HL-60/S4 (cell line): ENCODE data around the gene BEX4.
"Not testable (repeated sequence)": the region's sequence is repeated elsewhere in the genome, so short reads cannot be mapped to it uniquely, and the experiment has no call there.

ENCODE experiments used
- in situ Hi-C: fragments of 300-500 bp; cut with MboI; formaldehyde crosslinking; loops from 2 replicates; pipeline ENCODE4 v1.14.3; 2022; ENCODE audit warnings: low sequenced_read_pairs

Gene BEX4, protein sequence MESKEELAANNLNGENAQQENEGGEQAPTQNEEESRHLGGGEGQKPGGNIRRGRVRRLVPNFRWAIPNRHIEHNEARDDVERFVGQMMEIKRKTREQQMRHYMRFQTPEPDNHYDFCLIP

DNA sequence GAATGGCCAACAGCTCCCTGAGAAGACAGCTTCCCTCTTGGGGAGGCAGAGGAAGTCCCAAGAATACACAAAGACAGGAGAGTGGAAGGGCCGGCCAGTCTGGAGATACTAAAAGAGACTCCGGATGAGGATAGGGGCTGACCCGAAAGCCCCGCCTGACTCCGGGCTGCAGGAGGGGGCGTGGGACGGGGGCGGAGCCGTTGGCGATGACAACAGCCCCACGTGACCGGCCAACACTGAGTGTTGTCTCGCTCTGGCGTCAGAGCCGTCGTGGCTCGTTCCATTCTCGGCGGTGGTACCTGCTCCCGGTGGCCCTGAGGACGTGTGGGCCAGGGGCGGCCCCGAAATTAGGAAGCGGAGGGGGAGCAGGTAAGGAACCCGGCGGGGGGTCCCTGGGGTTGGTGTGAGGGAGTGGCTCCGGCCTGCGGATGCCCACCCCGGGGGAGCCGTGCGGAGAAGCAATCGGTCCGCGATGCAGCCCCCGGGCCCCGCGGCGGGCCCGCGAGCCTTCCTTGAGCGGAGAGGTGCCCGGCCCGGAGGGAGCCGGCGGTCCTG, at the start of gene BEX4:
BEX4 (plus strand) TSS at position 239 of the 555 bp plus-strand sequence. CDS start 1,046 bp downstream, outside the sequence.
- in situ Hi-C loops, result loop anchor here (25.0 kb wide), 1 partner anchor 247 kb away; no protein-coding TSS in a partner anchor

DNA sequence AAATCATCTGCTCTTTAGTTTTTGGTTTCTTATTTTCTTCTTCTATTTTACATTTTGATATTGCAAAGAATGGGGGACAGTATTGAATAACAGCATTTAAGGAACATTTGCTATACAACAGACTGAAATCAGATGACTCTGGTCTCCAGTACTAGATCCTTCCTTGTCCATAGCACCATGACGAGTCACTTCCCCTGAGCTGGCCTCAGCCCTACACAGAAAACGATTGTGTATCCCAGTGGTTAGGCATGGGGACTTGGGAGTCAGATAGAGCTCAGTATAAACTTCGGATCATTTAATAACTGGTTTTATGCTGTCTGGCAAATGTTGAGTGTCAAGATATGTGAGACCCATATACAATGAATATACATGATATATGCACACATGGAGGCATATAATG, 44.7 kb upstream of the BEX4 start:
- in situ Hi-C loops, result loop anchor here (10.0 kb wide), 1 partner anchor 225 kb away; no protein-coding TSS in a partner anchor

DNA sequence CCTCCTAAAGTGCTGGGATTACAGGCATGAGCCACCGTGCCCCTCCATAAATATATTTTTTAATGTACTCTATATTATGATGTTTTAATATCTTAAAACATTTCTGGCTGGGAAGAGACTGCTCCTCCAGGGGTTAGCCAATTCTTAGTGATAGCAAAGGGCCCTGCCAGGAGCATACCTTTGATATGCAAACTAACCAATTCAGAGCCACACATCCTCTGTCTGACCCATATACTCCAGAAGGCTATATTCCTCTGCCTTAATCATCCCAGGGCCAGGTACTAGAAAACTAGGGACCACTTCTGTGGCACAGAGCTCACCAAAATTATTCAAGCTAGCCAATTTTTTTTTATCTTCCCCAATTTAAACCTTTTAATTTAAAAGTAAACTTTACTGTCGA, 43.6 kb upstream of the BEX4 start:
- in situ Hi-C loops, result loop anchor here (10.0 kb wide), 1 partner anchor 227 kb away; no protein-coding TSS in a partner anchor

DNA sequence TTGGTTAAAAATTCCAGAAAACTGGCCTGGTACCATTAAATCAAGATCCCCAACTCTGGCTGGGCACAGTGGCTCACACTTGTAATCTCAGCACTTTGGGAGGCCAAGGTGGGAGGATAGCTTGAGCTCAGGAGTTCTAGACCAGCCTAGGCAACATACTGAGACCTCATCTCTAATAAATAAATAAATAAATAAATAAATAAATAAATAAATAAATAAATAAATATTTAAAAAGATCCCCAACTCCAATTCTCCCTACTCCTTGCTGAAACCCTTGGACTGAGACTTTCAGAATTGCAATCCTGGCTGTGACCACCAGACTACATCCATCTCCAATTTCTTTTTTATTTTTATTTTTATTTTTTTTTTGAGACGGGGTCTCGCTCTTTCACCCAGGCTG, 39.7 kb upstream of the BEX4 start:
- in situ Hi-C loops, result loop anchor here (10.0 to 25.0 kb wide), 2 partner anchors 230 to 1013 kb away; partner anchors contain the start of gene BEX5

DNA sequence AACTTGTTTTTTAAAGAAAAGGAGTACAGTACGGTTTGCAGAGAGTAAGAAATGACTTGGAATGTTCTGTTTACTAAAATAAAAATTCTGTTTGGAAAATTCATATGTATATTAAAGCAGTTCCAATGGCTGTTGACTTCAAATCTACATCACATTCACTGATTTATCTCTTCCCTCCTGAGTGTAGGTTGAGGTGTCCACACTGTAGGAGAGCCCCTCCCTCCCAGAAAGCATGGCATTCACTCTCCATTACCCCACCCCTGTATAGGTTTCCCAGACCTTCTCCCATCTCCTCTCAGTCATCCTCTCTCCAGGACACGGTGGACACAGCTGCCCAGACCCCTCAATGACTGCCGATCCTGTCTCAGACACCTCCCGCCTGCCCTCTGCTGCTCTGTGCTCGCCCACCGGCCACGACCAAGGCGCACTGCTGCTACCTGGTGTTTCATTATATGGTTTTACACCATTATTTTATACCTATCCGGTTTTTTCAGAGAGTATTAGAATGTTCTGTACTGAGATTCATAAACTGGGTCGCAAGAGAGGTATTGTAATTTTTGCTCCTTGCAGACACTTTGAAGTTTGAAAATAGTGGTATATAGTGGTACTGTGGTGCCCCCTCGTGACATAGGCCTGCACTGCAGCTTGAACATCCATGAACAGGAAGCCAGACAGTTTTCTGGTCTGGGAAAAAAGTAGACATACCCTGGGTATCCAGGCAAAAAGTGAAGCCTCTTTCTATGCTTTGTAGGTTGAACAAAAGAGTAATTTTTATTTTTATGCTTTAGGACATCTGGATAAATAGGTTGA, 38.8 kb upstream of the BEX4 start:
- in situ Hi-C loops, result loop anchor here (10.0 to 25.0 kb wide), 2 partner anchors 231 to 1014 kb away; partner anchors contain the start of gene BEX5

DNA sequence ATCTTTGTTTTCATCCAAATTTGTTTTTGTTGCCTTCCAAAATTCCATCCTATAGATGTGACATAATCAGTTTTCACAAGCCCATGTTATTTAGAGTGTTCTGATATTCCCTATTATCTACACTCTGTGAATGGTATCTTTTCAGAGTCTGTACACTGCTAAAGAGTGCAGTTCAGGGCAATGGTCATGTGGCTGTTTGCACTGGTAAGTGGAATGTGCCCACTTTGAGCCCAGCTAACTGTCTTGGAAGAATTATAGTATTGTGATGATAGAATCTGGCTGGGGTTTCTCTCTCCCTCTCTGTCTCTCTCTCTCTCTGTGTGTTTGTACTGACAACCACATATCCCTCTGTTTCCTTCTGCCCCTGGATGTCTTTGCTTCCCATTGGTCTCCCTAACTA, 37.4 kb upstream of the BEX4 start:
- in situ Hi-C loops, result loop anchor here (10.0 to 25.0 kb wide), 2 partner anchors 233 to 1015 kb away; partner anchors contain the start of gene BEX5

DNA sequence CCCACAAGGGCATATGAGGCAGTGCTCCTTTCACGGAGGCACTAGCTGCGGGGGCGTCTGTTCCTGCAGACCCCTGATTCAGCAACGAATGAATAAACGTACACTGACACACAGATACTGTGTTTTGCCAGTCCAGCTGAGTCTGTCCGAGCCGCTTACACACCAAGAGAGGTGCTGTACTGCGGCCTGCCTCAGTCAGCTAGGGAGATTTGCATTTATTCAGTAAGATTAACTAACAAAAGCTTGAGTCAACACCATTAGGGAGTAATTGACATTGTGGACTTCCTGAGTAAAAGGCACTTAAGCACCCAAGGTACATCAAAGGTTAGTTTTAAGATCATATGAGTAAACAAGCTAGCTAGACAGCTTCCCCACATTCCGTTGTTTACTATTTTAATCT, 31.0 kb upstream of the BEX4 start:
- in situ Hi-C loops, result loop anchor here (25.0 kb wide), 1 partner anchor 1022 kb away; the partner anchor contains the start of gene BEX5

DNA sequence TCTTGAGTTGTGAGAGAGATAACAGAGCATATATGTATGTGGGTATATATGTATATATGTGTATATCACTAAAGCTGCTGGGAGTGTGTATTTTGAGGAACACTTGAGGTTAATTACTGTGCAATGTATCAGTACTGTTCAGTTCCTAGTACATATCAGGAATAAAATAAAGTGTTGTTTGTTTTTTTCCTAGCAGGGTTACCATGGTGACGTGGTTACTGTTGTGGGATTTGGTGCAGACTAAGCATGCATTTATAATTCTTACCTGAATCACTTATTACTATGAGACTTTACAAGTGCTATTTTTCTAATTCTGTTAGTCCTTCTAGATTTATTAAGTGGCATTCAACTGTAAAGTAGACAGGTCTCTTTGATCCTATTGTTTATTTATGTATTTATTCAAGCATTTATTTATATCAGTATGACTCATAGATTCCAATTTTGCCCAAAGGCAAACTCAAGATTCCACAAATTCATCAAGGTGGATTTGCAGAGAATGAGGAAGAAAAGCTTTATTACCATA, 26.9 kb upstream of the BEX4 start:
- in situ Hi-C loops, result loop anchor here (25.0 kb wide), 1 partner anchor 1026 kb away; the partner anchor contains the start of gene BEX5

DNA sequence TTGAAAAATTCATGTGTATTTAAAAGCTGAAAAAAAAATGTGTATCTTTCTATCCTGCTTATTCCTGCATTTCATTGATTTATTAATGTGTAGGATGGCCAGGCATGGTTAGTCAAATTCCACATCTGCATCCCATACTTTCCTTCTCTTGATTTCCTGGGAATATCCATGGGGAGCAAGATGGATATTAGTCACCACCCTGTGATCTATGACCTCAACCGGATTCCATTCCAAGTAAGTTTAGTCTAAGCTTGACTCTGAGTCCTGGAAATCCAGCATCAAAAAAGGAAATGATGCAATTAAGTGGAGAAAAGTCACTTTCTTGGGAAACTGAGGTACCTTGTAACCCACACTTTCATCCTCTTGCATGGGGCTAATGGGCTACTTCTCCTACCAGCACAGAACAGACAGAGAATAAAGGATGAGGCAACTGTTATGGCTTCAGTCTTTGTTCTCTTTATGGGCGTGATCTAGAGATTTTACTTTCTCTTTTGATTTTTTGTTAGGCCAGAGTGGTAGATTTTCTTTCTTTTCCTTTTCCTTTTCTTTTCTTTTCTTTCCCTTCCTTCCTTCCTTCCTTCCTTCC, 17.1 kb upstream of the BEX4 start:
- in situ Hi-C loops, result loop anchor here (25.0 kb wide), 1 partner anchor 1036 kb away; the partner anchor contains the start of gene BEX5

DNA sequence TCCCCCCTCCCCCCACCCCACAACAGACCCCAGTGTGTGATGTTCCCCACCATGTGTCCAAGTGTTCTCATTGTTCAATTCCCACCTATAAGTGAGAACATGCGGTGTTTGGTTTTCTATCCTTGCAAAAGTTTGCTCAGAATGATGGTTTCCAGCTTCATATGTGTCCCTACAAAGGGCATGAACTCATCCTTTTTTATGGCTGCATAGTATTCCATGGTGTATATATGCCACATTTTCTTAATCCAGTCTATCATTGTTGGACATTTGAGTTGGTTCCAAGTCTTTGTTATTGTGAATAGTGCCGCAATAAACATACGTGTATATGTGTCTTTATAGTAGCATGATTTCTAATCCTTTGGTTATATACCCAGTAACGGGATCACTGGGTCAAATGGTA, 16.2 kb upstream of the BEX4 start:
- in situ Hi-C loops, result loop anchor here (25.0 kb wide), 1 partner anchor 1036 kb away; the partner anchor contains the start of gene BEX5

DNA sequence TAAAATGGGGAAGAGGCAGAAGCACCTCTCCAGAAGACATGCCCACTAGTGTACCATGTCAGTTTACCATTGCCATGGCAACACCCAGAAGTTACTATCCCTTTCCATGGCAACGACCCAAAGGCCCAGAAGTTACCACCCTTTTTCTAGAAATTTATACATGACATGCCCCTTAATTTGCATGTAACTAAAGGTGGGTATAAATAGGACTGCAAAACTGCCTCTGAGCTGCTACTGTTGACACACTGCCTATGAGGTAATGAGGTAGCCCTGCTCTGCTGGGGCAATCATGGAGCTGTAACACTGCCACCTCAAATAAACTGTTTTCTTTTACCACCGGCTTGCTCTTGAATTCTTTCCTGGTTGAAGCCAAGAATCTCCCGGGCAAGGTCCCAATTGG, 13.9 kb upstream of the BEX4 start:
- in situ Hi-C loops, result loop anchor here (25.0 kb wide), 1 partner anchor 261 kb away; no protein-coding TSS in a partner anchor

DNA sequence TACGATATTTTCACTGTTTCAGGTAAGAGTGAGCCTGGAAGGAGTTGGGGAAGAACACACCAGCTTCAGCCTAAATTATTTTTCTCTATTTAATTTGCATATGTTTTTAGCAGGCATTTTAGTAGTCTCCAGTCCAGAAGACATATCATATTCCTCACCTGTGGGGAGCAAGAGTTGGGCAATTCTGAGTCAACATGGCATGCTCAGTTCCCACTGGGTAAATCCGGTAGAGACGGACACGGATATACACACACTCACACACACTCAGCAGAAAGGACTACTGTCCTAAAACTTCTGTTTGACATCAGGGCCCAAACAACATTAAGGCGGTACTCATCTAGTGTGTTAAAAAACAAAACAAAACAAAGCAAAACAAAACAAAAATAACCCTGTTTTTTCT, 4.9 kb upstream of the BEX4 start:
- in situ Hi-C loops, result loop anchor here (25.0 kb wide), 1 partner anchor 252 kb away; no protein-coding TSS in a partner anchor

DNA sequence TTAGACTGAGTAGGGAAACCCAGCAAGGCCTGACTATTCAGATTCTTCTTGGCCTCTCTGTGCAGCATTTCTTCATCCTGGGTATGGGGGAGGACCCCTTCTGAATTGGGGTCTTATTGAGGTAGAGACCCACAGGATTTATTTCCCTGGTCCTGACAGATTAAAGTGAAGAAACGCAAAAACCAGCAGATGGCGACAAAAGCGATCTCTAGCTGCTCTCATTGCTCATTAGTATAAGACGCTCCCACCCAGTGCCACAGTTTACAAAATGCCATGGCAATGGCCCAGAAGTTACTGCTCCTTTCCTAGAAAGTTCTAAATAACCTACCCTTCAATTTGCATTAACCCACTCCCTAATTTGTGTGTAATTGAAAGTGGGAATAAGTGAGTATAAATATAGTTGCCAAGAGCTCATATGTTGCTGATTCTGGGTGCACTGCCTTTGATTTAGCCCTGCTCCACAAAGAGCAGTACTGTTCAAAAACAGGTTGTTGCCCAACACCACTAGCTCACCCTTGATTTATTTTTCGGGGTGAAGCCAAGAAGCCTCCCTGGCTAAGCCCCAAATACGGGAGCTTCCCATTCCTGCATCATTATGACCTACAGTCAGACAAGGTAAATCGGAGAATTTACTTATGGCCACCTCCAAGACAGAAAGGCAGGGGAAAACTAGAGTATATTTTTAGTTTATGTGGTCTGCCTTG, 3.7 kb upstream of the BEX4 start:
- in situ Hi-C loops, result loop anchor here (25.0 kb wide), 1 partner anchor 251 kb away; no protein-coding TSS in a partner anchor

DNA sequence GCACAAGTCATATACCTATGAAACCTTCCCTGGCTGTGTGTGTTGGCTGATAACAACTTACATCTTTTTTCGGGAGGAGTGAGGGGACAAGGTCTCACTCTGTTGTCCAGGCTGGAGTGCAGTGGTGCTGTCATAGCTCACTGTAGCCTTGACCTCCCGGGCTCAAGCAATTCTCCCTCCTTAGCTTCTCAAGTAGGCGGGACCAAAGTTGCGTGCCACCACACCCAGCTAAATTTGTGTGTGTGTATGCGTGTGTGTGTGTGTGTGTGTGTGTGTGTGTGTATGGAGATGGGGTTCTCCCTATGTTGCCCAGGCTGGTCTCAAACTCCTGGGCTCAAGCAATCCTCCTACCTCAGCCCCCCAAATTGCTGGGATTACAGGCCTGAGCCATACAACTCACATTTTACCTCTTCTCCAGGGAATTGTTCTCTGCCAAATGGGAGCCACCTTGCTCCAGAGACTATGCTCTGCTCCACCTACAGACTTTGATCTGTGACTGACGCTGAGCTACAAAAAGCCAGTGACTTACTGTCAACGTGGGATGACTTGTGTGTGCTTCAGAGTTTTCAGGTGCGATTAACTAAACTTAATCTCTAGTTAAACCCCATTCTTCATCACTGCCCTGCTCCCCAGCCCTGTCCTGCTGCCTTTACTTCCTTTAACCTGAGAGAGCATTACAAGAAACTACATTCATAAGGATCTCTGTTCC, 2.0 kb upstream of the BEX4 start:
- in situ Hi-C loops, result loop anchor here (25.0 kb wide), 1 partner anchor 249 kb away; no protein-coding TSS in a partner anchor

DNA sequence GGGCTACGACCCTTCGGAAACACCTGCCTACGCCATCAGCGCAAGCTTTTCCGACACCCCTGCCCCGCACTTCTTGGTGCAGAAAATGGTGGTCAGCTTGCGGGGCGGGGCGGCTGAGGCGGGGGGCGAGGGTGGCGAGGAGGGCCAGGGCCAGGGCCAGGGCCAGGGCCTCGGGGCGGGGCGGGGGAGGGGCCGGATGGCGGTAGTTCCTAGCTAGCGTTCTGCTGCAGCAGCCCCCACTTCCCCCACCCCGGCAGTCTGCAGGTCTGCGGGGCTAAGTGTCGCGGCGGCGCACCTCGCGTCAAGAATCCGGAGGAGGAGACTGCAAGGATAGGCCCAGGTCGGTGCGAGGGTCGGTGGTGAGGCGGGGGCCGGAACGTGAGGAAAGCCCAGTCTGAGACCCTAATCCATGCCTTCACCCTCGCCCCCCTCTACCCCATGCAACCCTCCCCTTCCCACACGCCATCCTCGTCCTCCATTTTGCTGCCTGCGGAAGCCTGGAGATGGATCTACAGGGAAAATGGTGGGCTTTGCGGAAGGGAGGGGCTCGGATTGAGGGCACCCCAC, 600 bp downstream of the BEX4 start:
- in situ Hi-C loops, result loop anchor here (25.0 kb wide), 1 partner anchor 247 kb away; no protein-coding TSS in a partner anchor

DNA sequence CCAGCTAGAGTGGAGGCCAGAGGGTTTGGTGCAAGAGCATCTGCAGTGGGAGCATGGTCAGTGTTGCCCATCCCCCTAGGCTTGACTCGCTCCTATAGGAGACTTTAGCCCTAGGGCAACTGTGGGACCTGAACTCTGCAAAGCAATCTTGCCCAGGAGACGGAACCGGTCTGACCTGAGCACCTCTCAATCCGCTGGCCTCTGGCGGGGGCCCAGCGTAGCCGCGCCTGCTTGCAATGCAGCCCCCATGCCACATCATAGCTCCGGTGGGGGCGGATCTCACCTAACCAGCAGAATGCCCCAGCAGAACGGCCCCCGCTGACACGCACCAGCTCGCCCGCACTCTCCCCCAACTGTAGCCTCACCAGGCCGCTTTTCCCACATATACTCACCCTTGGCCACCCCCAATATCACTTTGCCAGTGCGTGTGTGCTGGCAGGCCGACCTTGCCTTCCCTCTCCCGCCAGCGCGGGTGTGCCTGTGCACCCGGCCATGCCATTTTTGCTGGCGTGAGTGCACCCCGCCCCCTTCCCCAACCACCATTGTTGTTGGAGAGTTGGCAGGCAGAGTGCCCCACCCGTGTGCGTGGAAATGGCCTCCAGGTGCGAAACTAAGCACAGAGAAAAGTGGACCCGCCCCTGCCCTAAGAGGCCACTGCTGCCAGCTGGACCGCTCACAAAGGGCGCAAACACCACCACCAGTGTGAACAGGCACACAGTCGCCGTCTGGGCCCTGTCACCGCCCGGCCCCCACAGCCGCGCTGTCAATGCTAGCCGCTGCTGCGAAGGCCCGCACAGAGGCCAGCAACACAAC, 5.8 kb downstream of the BEX4 start:
- in situ Hi-C loops, result loop anchor here (25.0 kb wide), 1 partner anchor 242 kb away; no protein-coding TSS in a partner anchor

DNA sequence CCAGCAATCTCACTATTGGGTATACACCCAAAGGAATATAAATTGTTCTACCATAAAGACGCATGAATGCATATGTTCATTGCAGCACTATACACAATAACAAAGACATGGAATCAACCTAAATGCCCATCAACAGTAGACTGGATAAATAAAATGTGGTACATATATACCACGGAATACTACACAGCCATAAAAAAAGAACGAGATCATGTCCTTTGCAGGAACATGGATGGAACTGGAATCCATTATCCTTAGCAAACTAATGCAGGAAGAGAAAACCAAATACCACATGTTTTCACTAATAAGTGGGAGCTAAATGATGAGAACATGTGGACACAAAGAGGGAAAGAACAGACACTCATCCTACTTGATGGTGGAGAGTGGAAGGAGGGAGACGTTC, 11.0 kb downstream of the BEX4 start:
- in situ Hi-C loops, result not testable (repeated sequence)

DNA sequence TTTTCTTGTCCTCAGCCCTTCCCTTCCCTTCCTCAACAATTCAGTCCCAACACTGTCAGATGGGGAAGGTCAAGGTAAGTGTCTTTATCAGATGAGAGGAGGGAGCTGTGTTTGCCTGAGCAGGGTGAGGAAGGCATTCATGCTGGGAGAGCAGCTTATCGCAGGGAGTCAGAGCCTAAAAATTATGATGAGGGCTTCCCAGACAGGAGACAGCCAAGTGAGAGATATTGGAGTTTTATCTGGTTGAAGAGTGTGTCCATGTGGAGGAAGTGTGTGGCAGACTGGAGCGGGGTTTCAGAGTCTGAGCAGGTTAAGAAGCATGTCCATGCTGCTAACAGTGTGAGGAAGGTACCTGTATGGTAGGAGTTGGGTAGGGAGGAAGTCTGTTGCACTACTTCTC, 18.4 kb downstream of the BEX4 start:
- in situ Hi-C loops, result no loop called here
